NOMO-1 treated with DMSO at 0.1 percent for 48 hours (cell line): ENCODE results near the gene UHMK1.

Experiments
- DNase-seq: peaks from one replicate; lab custom pipeline; 2025; ENCODE audit not compliant: unreplicated experiment; lab: John Stamatoyannopoulos, UW

Gene UHMK1

GRCh38 chr1:162527314-162527713 lies 29.7 kb downstream of the UHMK1 start:
- DNase-seq: no peak

GRCh38 chr1:162530307-162530987 lies 32.8 kb downstream of the UHMK1 start:
- DNase-seq: peak; percentile 10

- DNase-seq: no peak
These were observed 33.3 kb downstream of the UHMK1 start for GRCh38 chr1:162530988-162531319.

GRCh38 chr1:162535501-162535900 lies 37.9 kb downstream of the UHMK1 start:
- DNase-seq: no peak

GRCh38 chr1:162536511-162536910 lies 38.9 kb downstream of the UHMK1 start:
- no peak for DNase-seq

DNA sequence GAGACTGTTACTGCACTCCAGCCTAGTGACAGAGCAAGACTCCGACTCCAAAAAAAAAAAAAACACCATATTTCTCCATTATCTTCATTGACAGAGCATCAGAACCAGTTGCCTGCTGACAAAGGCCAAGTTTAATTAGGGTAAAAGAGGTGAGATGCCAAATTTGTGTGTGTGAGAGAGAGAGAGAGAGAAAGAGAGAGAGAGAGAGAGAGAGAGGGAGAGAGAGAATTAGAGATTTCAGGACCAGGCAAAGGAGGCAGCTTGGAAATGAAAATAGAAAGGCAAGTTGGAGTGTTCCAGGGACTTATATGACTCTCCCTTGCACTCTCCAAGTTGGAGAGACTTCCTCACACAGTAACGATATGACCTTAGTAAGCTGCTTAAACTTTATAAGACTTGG lies 39.6 kb downstream of the UHMK1 start:
- no peak for DNase-seq

DNA sequence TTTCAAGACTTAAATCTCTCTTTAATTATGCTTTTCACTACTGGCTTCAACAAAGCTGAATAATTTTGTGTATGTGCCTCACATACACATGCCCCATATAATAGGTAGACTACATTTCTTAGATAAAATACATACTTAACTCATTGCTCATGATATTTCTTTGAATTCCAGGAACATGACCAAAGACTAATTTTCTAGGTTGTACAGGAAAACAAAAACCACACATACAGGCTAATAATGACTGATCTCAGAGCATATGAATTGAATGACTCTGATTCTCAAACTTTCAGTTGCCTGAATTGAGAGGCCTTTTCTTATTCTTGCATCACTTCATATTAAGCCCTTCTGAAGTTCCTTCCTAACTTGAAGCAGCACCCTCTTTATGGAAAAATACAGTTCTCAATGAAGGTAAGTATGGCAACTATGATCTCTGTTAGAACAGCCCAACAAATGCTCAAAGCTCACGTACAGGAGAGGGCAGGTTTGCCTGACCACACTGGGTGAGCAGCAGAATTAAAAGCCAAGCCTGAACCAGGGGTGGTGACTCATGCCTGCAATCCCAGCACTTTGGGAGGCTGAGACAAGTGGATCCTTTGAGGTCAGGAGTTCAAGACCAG lies 41.3 kb downstream of the UHMK1 start:
- no peak for DNase-seq

DNA sequence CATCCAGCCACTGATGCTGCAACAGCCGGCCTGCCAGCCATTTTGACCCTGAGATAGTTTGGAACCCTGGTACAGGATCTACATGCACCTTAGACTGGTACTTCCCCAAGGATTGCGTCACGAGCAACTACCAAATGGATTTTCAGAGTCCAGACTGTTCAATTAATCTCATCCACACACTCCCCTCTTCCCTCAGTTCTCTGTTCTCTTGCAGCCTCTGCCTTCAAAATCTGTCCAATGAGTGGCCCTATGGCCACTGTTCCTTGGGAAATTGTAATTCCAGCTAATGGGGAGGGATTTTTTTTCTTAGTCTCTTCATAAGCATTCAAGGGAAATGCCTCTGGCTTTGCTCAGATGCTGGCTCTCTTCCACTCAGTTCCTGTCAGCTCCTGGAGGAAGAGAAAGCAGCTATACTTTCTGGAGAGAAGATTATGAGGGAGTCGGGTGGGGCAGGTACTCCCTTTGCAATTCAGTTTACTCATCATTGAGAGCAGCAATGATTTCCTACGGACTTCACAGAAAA lies 44.1 kb downstream of the UHMK1 start:
- DNase-seq: no peak

- DNase-seq: no peak
These were observed 45.6 kb downstream of the UHMK1 start for GRCh38 chr1:162543228-162543627.

DNA sequence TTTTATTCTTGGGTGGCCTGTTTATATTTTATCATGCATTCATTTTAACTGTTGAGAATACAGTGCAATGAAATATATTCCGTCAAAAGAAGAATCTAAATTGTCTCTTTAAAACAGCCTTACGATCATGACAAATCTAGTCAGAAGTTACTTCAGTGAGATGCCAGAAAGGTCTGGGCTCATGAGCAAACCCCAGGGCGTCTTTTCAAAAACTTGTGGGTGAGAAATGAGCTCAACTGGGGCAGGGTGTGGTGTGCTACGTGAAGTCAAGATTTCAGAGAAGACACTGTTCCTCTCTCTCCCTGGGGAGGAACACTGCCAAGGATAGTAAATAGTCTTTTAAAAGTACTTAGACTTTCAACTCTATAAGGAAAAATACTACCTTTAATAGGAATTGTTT lies 50.6 kb downstream of the UHMK1 start:
- no peak for DNase-seq

DNA sequence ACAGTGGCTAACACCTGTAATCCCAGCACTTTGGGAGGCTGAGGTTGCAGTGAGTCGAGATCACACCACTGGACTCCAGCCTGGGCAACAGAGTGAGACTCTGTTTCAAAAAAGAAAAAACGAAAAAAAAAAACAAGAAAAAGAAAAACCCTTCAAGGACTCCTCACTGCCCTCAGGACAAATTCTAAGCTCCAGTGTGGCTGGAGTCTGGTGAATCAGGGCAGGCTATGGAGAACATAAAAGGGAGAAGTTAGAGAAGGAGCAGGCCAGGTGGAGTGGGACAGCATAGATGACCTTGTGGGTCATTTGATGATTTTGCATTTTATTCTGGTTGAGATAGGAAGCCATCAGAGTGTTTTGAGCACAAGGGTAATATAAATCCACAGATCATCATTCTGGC lies 51.4 kb downstream of the UHMK1 start:
- DNase-seq: no peak

DNA sequence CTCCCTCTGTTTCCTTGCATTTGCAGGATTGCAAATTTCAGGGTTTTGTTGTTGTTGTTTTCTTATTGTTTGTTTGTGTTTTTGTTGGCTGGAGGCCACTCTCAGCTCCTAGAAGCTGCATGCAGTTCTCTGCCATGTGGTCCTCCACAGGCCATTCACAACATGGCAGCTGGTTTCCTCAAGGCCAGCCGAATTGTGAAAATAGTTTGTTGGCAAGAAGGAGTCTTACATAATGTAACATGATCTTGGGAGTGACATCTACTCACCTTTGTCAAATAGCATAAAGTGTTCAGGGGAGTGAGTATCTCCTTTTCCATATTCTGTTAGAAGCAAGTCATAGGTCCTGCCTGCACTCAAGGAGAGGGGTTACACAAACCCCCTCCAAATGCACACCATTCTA lies 53.3 kb downstream of the UHMK1 start:
- no peak for DNase-seq

GRCh38 chr1:162551969-162552683 lies 54.5 kb downstream of the UHMK1 start:
- no peak for DNase-seq

- DNase-seq: no peak
These were observed 55.1 kb downstream of the UHMK1 start for GRCh38 chr1:162552684-162553252.

- no peak for DNase-seq
These were observed 56.6 kb downstream of the UHMK1 start for GRCh38 chr1:162554258-162554657.

DNA sequence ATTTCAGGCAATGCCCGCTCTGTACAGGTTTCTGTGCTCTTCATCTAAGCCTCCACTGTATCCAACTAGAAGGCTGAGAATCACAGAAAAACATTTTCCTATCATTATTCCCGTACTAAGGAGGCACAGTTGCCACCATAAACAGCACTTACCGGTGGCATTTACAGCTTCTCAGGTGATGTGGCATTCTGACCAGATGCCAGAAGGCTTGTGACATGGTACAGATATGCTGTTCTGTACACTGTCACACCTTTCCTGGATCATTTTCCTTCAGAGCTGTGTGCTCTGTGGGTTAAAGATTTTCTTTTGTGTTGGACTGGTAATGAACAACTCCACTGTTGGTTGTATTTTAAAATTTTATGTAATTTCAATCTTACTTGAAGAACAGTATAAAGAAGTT lies 59.9 kb downstream of the UHMK1 start:
- DNase-seq: no peak

DNA sequence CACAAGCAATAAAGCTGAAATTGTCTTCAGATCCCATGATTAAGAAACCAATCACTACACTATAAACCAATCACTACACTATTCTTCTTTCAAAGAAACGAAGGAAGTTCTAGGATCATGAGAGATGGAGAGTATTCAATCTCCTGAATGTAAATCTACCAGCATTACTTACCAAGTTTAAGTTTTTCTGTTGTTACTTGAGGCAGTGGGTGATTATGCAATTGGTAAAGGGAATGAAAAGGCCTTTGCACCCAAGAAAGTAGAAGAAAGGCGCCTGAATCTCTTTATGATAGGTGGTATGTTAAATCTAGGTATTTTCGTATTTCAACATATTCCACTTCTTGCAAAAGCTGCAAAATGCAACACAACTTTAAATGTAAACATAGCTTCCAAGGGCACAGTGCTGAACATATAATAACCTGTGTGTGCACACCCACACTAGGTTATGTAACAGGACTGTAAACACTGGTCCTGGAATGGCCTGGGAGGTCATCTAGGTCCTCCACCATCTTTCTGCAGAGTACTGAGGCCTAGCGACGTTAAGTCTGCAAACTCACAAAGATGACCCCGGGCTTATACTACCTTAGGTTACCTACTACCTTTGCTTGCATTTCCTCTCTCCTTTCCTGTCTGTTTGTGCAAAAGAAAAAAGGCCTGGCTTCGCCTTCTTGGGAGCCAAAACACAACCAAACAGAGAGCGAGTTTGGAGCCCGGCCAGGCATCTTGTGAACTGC lies 62.9 kb downstream of the UHMK1 start:
- DNase-seq: no peak

DNA sequence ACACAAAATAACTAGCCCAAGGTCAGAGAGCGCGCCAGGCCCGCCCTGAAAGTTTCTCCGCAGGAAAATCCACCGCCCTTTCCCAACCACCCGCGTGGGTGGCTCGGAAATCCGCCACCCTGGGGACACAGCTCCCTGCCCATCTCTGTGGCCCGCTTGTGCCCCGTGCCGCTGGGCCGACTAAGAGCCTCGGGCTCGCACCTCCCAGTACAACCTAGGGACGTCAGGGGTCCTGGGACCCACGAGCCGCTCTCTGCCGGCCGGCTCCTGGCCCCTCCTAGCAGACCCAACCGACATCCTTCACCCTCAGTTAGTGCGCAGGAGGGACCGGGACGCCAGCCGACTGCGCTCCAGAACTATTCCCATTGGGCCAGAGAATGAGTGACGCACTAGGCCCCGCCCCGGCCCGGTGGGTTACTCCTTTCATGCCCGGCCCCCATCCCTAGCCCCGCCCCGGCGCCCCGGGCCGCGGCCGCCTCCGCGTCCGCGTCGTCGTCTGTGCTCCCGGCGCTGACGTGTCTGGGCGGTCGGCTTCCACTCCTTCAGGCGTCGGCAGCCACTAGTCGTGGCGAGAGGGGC lies 63.5 kb downstream of the UHMK1 start:
- DNase-seq: peak; percentile 95

- no peak for DNase-seq
These were observed 64.2 kb downstream of the UHMK1 start, which contains the start of gene UAP1 for GRCh38 chr1:162561616-162562469. UAP1 (plus strand) TSS chr1:162561722; CDS start chr1:162566069, 4,347 bp downstream.

GRCh38 chr1:162562470-162562828 lies 64.8 kb downstream of the UHMK1 start:
- DNase-seq: no peak
